RWPE1 (cell line): ENCODE data around the gene STX2.
"Not testable (repeated sequence)": the region's sequence is repeated elsewhere in the genome, so short reads cannot be mapped to it uniquely, and the experiment has no call there.

ENCODE experiments used
- CTCF ChIA-PET: fragments of 350-600 bp; sonication (Branson Sonifier 250); formaldehyde crosslinking; extraction: SDS; loops from one replicate; lab custom pipeline; 2021; lab: Yijun Ruan, JAX
- POLR2A ChIA-PET: fragments of 400-600 bp; formaldehyde crosslinking; extraction: SDS; loops from one replicate; lab custom pipeline; 2020; ENCODE audit warnings: antibody characterized with exemption; ENCODE audit not compliant: low non-redundant PET; lab: Yijun Ruan, JAX
- DNase-seq: peaks from one replicate; pipeline ENCODE4 v3.0.0; 2012; ENCODE audit warnings: low spot score
- H3K27ac ChIP-seq: fragments of 450-650 bp; 2 replicates; pipeline ENCODE4 v1.5.1; 2017
- TF ChIP-seq, protein P1 (sequence below): fragments of 450-650 bp; conservative IDR thresholded peaks from 2 replicates; pipeline ENCODE4 v1.5.1; 2017; ENCODE audit warnings: low read depth, mild to moderate bottlenecking

STX2 gene

DNA sequence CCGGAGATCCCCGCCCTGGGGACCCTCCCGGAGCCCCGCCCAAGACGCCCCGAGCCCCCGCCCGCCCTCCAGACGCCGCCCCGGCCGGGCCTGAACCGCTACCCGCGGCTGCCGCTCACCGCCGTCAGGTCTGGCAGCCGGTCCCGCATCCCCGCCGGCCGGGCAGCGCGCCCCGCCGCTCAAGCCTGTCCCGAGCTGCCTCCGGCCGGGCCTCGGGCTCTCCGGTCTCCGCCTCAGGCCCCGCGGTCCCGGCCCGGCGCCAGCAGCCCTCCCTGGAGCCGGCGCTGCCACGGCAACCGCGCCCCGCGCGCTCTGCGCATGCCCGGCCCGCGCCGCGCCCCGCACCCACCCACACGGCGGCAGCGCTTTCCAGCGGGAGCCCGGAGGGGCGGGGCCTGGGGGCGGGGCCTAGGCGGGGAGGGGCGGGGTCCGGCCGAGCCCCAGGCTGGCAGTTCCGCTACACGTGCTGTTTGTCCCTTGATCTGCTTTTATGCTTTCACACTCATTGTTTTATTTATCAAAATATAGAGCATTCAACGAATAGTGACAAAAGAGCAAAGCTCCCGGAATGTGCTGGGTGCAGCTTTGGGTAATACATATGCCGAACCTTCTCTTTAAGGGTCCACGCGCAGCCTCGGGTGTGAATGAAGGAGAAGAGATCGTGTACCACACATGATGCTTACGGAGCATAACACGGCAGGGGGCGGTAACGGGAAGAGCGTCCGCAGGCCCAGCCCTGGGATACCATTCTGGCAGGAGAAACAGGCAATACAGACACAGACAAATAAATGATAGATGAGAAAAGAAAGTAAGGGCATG, at the start of gene STX2:
Gene STX2, minus strand, starts transcription at position 300 of the 819 bp plus-strand sequence. Its CDS starts 151 bp downstream, at position 149.
- peak; percentile 91 for DNase-seq
- TF ChIP-seq, protein P1, sequence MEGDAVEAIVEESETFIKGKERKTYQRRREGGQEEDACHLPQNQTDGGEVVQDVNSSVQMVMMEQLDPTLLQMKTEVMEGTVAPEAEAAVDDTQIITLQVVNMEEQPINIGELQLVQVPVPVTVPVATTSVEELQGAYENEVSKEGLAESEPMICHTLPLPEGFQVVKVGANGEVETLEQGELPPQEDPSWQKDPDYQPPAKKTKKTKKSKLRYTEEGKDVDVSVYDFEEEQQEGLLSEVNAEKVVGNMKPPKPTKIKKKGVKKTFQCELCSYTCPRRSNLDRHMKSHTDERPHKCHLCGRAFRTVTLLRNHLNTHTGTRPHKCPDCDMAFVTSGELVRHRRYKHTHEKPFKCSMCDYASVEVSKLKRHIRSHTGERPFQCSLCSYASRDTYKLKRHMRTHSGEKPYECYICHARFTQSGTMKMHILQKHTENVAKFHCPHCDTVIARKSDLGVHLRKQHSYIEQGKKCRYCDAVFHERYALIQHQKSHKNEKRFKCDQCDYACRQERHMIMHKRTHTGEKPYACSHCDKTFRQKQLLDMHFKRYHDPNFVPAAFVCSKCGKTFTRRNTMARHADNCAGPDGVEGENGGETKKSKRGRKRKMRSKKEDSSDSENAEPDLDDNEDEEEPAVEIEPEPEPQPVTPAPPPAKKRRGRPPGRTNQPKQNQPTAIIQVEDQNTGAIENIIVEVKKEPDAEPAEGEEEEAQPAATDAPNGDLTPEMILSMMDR, result 0 out of 2 replicates have a peak, but pooled peaks have one; percentile 19
- ChIA-PET CTCF (interaction anchor here (0.6 kb wide), 1 partner anchor 114 kb away, joined by 3 read pairs; the partner anchor contains the start of gene ADGRD1), POLR2A (no interaction called here)
- peak within 1 kb of the TSS; percentile 84 for H3K27ac ChIP-seq

DNA sequence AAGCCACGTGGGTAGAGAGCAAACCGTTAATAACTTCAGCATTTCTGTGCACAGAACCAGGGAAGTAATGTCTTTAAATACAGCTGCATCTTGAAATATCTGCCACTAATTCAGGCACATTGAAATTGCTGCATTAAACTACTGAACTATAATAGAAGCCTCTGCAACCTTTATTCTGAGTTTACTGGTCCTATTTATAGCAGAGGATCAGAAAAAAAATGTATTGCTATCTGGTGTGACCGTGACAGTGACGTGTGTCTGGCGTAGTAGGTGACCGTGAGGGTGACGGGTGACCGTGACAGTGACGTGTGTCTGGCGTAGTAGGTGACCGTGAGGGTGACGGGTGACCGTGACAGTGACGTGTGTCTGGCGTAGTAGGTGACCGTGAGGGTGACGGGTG, 48.1 kb upstream of the STX2 start:
- POLR2A ChIA-PET, CTCF ChIA-PET, H3K27ac ChIP-seq, DNase-seq: not testable (repeated sequence)

DNA sequence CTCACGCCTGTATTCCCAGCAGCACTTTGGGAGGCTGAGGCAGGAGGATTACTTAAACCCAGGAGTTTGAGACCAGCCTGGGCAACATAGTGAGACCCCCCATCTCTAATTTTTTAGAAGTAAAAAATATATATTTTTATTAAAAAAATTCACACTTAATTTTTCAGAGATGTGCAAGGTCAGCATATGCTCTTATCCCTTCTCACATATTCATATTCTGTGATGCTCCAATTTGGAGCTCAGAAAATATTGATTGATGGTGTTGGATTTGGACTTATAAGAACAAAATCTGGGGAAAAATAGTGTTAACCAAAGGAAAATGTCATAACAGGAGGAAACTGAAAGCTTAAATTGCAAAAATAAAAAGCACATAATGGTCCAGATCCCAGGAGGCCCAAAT, 42.5 kb upstream of the STX2 start:
- no peak for DNase-seq
- CTCF ChIA-PET, result no interaction called here
- POLR2A ChIA-PET, result no interaction called here
- H3K27ac ChIP-seq, result no peak overlapping the region
- TF ChIP-seq, protein P1, result no peak

DNA sequence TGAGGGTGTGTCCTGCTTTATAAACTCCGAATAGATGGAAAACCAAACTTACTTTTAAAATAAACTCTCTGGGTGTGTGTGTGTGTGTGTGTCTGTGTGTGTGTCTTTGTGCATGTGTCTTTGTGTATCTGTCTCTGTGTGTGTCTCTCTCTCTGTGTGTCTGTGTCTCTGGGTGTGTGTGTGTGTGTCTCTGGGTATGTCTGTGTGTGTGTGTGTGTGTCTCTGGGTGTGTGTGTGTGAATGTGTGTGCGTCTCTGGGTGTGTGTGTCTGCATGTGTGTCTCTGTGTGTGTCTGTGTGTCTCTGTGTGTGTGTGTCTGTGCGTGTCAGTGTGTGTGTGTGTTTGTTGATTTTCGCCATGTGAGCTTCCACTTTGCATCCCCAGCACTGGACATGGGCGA, 42.0 kb upstream of the STX2 start:
- ChIA-PET CTCF (no interaction called here), POLR2A (no interaction called here)
- no peak for DNase-seq
- TF ChIP-seq, protein P1, result no peak
- no peak overlapping the region for H3K27ac ChIP-seq

DNA sequence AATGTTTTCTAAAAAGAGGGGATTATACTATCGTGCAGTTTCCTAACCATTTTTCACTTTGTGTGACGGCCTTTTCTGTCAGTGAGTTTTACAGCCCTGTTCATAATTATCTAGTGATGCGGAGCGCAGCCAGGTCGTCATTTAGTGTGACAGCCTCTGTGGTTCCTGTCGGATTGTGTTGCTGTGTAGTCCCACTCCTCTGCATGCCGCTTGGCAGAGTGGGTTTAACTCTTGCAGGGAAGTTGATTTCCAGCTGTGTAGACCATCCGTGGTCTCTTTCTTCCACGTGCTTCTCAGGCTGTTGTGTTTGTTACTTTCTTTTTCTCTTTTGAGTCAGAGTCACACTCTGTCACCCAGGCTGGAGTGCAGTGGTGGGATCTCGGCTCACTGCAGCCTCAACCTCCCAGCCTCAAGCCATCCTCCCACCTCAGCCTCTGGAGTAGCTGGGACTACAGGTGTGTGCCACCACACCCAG, 41.4 kb upstream of the STX2 start:
- DNase-seq, result no peak
- no peak overlapping the region for H3K27ac ChIP-seq
- TF ChIP-seq, protein P1, result no peak
- POLR2A ChIA-PET, result no interaction called here
- CTCF ChIA-PET, result no interaction called here

DNA sequence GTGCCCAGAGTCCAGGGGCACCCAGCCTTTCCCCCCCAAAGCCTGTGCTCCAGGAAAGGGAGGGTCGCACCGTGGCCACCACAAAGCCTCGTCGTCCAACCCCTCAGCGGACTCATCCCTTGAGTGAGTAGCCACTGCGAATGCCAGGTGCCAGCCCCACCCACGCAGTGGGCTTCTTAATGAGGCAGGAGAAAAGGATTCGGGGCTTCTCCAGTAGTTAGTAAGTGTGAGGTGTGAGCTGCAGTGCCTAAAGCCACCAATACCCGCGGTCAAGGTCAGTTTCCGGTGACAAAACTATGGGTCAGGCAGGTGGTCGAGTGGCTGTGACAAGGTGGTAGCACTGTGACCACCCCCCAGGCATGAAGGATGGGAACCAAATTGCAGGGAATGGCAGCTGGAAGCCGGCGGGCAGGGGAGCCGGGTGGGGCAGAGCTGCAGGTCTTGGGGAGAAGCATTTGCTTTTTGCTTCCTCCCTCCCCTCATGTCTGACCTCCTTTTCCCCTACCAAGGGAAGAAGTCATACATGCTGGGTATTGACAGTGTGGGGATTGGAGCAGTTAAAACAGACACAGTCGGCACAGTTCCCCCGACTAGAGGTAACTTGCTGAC, 40.8 kb upstream of the STX2 start:
- TF ChIP-seq, protein P1, result no peak
- ChIA-PET POLR2A (no interaction called here), CTCF (no interaction called here)
- no peak for DNase-seq
- H3K27ac ChIP-seq, result no peak overlapping the region

DNA sequence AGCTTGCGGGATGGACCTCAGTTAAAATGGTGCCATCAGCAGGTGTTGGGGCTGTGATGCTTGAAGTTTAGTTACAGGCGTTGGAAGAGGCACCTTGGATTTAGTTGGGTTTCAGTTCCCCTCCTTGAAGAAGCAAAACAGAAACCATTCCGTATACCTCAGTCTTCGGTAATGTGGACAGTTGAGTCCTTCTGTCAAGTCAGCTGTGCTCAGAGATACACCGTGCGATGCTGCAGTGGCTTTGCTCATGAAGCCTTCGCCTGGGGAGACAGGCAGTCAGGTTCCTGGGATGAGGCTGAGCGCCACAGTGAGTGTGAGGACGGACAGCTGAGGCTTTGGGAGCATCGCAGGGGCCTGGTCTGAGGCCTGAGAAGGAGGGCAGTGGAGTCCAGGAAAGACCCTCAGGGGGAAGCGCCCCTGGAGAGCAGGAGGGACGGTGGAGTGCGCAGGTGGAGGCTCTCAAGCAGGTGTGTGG, 40.2 kb upstream of the STX2 start:
- TF ChIP-seq, protein P1, result no peak
- no peak overlapping the region for H3K27ac ChIP-seq
- CTCF ChIA-PET, result no interaction called here
- no peak for DNase-seq
- POLR2A ChIA-PET, result no interaction called here
